MM.1S (cell line): Measurements from ENCODE around the gene OR9G1.

Experiments
- CTCF ChIP-seq: fragments of 300-600 bp; sonication (generic); IDR thresholded peaks from 2 replicates; pipeline ENCODE4 v1.5.1; 2016; ENCODE audit warnings: antibody characterized with exemption, low read length, mixed read lengths
- EZH2 ChIP-seq: fragments of 300-600 bp; sonication (generic); optimal IDR thresholded peaks from 2 replicates; pipeline ENCODE3; 2017; ENCODE audit warnings: low read depth, mild to moderate bottlenecking, antibody characterized with exemption, low read length, mixed read lengths

GRCh38 chr11:56659755-56660154 is 39.1 kb upstream of the OR9G1 start:
- TF ChIP-seq CTCF, result no peak
- TF ChIP-seq EZH2, result no peak
